ENCODE measurements around the gene SV2C.
A peak's percentile ranks its signal among the peaks of the same experiment; 100 is the strongest.

SV2C gene

DNA sequence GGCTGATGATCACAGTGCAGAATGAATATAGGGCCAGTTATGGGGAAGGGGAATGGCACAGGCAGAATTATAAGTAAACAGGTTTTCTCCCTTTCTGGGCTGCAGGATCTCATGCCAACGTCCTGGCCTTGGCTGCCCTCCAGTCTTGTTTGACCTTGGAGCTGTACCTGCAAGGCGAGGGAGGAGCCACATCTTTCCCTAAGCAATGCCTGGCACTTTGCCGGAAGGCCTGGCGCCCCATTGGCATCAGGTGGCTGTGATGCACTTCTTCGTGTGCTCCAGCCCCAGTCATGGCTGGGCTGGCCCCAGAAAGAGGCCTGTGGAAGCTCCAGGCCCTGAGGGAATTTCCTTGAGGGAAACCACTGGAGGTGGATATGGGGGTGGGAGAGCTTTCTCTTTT is 303.2 kb downstream of the SV2C start:
- no peak for DNase-seq

GRCh38 chr5:76388236-76388635 is 305.1 kb downstream of the SV2C start:
- no peak for DNase-seq

DNA sequence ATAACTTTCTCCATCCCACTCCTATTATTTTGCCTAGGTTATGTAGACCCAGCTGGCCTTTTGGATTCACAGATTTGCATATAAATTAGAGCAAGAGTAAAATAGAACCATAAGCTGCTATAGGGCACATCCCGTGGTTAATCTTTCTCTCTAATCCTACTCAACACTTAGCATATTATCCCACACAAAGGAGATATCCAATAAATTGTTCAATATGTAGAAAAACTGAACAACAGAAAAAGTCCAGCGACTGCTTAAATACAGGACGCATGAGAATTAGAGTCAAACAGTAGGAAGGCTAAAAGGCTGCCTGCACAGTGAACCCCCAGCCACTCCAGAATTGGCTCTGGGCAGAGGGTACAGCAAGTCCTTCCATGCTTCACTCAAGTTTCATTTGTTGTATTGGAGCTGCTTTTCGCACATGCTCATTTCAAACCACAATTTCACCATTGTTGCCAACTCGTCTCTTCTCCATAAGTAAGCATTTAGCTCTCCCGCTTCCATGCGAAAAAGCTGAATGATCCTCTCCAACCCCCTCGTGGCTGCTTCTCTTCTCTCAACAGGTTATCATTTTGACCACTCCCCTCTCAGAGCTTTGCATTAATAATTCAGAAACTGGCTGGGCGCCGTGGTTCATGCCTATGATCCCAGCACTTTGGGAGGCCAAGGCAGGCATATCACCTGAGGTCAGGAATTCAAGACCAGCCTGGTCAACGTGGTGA is 305.8 kb downstream of the SV2C start:
- DNase-seq, result no peak

DNA sequence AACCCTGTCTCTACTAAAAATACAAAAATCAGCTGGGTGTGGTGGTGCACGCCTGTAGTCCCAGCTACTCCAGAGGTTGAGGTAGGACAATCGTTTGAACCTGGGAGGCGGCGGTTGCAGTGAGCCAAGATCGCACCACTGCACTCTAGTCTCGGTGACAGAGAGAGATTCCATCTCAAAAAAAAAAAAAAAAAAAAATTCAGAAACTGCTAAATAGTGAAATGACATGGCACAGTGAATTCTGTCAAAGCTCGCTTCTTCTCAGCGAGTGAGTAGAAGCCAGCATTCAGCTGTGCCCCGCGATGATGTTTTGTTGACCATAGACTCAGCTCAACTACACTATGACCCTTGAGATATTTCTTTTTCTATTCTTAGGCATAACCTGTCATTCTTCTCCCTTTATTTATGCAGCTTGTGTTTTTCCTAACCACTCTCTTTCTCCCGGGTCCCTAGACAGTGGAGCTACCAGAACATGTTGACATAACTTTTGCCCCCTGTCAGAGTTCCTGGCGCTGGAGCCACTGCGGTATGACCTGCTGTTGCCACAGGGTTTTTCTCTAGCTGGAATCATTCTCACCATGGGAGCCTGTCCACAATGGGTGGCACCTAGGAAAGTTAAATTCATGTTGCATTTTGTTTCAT is 306.5 kb downstream of the SV2C start:
- DNase-seq, result no peak

GRCh38 chr5:76391014-76391413 is 307.8 kb downstream of the SV2C start:
- peak; percentile 24 for DNase-seq

- no peak for DNase-seq
These were observed 310.0 kb downstream of the SV2C start for GRCh38 chr5:76393035-76393680.

- DNase-seq, result no peak
These were observed 314.0 kb downstream of the SV2C start for GRCh38 chr5:76397200-76397599.

DNA sequence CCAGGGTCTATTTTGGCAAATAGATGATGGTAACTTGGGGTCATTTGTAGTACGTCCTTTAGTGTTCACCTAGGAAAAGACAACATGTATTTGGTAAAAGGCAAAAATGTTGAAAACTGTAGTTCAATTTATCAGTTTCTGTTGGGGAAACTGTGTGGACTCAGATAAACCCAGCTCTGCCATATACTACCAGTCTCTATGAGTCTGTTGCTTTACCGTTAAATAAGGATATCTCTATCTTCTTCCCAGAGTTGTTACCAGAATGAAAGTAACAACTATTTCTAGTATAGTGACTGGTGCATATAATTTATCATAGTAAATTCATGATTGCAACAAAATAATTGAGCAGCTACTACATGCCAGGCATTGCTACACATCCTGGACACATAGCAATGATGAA is 316.1 kb downstream of the SV2C start:
- no peak for DNase-seq

DNA sequence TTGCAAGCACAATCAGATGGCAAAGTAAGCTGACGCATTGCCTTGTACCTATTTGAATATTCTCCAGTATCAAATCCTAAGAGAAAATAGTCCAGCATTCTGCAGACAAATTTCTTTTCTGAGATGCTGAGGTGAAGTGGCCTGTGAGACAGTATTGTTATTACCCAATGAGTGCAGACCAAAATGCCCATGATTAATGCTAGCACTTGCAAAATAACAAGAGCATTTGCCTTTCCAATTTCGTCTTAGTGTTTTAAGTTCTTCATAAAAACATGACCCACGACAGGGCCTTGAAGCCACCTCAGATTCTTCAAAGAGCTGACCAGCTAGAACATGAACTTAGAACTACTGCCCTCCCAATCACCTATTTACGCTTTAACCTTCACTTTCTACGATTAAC is 317.3 kb downstream of the SV2C start:
- DNase-seq, result no peak

DNA sequence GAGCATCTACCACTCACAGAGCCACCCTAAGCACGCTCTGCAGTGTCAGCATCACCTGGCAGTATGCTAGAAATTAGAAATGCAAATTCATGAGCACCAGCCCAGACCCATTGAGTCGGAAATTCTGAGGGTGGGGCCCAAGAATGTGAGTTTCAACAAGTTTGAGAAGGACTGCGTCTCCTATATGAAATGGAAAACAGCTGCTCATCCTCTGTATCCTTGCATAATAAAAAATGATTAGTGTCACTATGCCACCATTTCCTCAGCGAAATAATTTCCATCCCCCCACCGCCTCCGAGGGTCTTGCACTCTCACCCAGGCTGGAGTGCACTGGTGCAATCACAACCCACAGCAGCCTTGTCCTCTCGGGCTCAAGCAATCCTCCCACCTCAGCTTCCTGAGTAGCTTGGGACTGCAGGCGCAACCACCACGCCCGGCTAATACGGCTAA is 318.6 kb downstream of the SV2C start:
- peak; percentile 34 for DNase-seq

GRCh38 chr5:76402251-76402885 is 319.2 kb downstream of the SV2C start:
- DNase-seq, result peak; percentile 89

GRCh38 chr5:76402886-76403765 is 319.9 kb downstream of the SV2C start, which contains the start of gene IQGAP2:
IQGAP2 (plus strand) TSS chr5:76403285; CDS start chr5:76403546, 261 bp downstream.
- DNase-seq, result peak; percentile 94

All from central memory CD4-positive, alpha-beta T cell (primary cell).